ENCODE results near the gene CYBA. TPM values are rescaled to one million over a fixed set of nuclear protein-coding genes. Genes with fewer than 3 reads are reported as not detected.

Gene CYBA
- total and polyA plus RNA-seq, 2 of the 13 experiments (the other 11 are each of a cell fraction or from before 2014, with no cell fraction given) = 196 to 250 TPM

DNA sequence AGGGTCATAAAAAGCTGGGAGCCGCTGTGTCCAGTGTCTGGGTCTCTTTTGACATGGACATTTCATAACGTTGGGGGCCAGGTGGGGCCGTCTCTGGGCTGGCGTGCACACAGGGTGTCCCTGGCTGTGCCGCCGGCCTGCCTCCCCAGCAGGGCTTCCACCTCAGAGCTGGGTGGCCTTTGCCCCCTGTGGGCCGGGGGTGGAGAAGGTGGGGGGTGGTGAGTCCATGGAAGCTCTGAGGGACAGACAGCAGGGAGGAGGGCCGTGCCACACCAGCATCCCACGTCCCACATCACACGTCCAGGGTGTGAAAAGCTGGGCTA lies 36.4 kb upstream of the CYBA start (continued):
- no peak for TF ChIP-seq ZNF674 (CRISPR knock-in tag; IDR thresholded peaks at IDR 0.05; ENCODE audit: low read depth)
- TF ChIP-seq, protein P1, sequence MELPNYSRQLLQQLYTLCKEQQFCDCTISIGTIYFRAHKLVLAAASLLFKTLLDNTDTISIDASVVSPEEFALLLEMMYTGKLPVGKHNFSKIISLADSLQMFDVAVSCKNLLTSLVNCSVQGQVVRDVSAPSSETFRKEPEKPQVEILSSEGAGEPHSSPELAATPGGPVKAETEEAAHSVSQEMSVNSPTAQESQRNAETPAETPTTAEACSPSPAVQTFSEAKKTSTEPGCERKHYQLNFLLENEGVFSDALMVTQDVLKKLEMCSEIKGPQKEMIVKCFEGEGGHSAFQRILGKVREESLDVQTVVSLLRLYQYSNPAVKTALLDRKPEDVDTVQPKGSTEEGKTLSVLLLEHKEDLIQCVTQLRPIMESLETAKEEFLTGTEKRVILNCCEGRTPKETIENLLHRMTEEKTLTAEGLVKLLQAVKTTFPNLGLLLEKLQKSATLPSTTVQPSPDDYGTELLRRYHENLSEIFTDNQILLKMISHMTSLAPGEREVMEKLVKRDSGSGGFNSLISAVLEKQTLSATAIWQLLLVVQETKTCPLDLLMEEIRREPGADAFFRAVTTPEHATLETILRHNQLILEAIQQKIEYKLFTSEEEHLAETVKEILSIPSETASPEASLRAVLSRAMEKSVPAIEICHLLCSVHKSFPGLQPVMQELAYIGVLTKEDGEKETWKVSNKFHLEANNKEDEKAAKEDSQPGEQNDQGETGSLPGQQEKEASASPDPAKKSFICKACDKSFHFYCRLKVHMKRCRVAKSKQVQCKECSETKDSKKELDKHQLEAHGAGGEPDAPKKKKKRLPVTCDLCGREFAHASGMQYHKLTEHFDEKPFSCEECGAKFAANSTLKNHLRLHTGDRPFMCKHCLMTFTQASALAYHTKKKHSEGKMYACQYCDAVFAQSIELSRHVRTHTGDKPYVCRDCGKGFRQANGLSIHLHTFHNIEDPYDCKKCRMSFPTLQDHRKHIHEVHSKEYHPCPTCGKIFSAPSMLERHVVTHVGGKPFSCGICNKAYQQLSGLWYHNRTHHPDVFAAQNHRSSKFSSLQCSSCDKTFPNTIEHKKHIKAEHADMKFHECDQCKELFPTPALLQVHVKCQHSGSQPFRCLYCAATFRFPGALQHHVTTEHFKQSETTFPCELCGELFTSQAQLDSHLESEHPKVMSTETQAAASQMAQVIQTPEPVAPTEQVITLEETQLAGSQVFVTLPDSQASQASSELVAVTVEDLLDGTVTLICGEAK (IDR thresholded peaks at IDR 0.05) = no peak
- TF ChIP-seq, protein P1 (CRISPR knock-in tag; IDR thresholded peaks at IDR 0.05) = no peak
- TF ChIP-seq KDM5A (IDR thresholded peaks at IDR 0.05; ENCODE audit: borderline replicate concordance, low read length) = no peak
- TF ChIP-seq BCL6 (CRISPR knock-in tag; IDR thresholded peaks at IDR 0.05) = no peak; the same call in 1 of the 2 replicates
- no peak for TF ChIP-seq ZNF501 (CRISPR knock-in tag; IDR thresholded peaks at IDR 0.05)
- no peak; the same call in 1 of the 2 replicates for TF ChIP-seq MTF2 (CRISPR knock-in tag; IDR thresholded peaks at IDR 0.05; ENCODE audit: borderline replicate concordance)
- TF ChIP-seq XBP1 (CRISPR knock-in tag; IDR thresholded peaks at IDR 0.05) = no peak
- TF ChIP-seq NBN (conservative IDR thresholded peaks at IDR 0.05) = no peak
- TF ChIP-seq KDM4B (CRISPR knock-in tag; IDR thresholded peaks at IDR 0.05) = 0 out of 2 replicates have a peak, but pooled peaks have one; percentile 1
- no peak for TF ChIP-seq CCDC6 (CRISPR knock-in tag; IDR thresholded peaks at IDR 0.05)
- no peak for TF ChIP-seq RELA (CRISPR knock-in tag; IDR thresholded peaks at IDR 0.05)
- no peak for TF ChIP-seq SP2 (CRISPR knock-in tag; IDR thresholded peaks at IDR 0.05)
- TF ChIP-seq, protein P2, sequence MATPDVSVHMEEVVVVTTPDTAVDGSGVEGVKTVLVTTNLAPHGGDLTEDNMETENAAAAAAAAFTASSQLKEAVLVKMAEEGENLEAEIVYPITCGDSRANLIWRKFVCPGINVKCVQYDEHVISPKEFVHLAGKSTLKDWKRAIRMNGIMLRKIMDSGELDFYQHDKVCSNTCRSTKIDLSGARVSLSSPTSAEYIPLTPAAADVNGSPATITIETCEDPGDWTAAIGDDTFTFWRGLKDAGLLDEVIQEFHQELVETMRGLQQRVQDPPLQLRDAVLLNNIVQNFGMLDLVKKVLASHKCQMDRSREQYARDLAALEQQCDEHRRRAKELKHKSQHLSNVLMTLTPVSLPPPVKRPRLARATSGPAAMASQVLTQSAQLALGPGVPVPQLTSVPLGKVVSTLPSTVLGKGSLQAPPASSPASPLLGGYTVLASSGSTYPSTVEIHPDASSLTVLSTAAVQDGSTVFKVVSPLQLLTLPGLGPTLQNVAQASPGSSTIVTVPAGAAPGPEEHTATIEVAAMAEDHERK (CRISPR knock-in tag; IDR thresholded peaks at IDR 0.05; ENCODE audit: low read depth) = no peak
- TF ChIP-seq ESRRA (CRISPR knock-in tag; IDR thresholded peaks at IDR 0.05; ENCODE audit: low read depth) = no peak
- no peak for TF ChIP-seq ZNF761 (CRISPR knock-in tag; conservative IDR thresholded peaks at IDR 0.05)
- TF ChIP-seq SRSF1 (optimal IDR thresholded peaks at IDR 0.05; ENCODE audit: low read depth, low read length) = peak; percentile 69
- 0 out of 2 replicates have a peak, but pooled peaks have one; percentile 16 for TF ChIP-seq MEIS1 (CRISPR knock-in tag; IDR thresholded peaks at IDR 0.05; ENCODE audit: borderline replicate concordance)
